ENCODE measurements around the gene CLASP1. TPM values are rescaled to one million over a fixed set of nuclear protein-coding genes. Genes with fewer than 3 reads are reported as not detected.

The CLASP1 gene
- total RNA-seq, 4 donors from 2014 or later, result 43.0 to 53.9 (median 51.3) TPM

DNA sequence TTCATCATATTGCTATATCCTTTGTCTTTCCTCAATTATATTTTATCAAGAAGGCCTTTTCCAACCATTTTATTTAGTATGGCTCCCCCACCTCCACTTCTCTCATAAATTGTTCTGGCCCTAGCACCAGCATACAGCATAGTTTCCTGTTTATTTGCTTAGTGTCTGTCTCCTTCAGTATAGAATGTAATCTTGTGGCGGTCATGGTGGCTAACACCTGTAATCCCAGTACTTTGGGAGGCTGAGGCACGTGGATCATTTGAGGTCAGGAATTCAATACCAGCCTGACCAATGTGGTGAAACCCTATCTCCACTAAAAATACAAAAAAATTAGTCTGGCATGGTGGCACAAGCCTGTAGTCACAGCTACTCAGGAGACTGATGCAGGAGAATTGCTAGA lies 39.6 kb upstream of the CLASP1 start:
- peaks cover under 1 to 1% of the 10 kb centered on the region in 2 donors for H3K9me3 ChIP-seq
- no peaks in the 10 kb centered on the region for H3K36me3 ChIP-seq
- WGBS, 2 donors (ENCODE audit: low coverage in 1 of 2), result 86 to 92% methylated on average over 2 of the region's 2 CpGs
- TF ChIP-seq, protein P1, sequence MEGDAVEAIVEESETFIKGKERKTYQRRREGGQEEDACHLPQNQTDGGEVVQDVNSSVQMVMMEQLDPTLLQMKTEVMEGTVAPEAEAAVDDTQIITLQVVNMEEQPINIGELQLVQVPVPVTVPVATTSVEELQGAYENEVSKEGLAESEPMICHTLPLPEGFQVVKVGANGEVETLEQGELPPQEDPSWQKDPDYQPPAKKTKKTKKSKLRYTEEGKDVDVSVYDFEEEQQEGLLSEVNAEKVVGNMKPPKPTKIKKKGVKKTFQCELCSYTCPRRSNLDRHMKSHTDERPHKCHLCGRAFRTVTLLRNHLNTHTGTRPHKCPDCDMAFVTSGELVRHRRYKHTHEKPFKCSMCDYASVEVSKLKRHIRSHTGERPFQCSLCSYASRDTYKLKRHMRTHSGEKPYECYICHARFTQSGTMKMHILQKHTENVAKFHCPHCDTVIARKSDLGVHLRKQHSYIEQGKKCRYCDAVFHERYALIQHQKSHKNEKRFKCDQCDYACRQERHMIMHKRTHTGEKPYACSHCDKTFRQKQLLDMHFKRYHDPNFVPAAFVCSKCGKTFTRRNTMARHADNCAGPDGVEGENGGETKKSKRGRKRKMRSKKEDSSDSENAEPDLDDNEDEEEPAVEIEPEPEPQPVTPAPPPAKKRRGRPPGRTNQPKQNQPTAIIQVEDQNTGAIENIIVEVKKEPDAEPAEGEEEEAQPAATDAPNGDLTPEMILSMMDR (IDR thresholded peaks at IDR 0.05), result no peak
- TF ChIP-seq EP300 (IDR thresholded peaks at IDR 0.05; ENCODE audit: low read depth) (no peak), POLR2A (IDR thresholded peaks at IDR 0.05) (no peak), POLR2AphosphoS5 (IDR thresholded peaks at IDR 0.05) (no peak)
- no peaks in the 10 kb centered on the region for H3K27me3 ChIP-seq
- H3K4me1 ChIP-seq, result no peaks in the 10 kb centered on the region
- in situ Hi-C loops (cut with MboI; ENCODE audit: low pct_ligation_motif_present in 1 of 4, low pct_unique_long_range_greater_than_20kb in 1 of 4, low sequenced_read_pairs in 3 of 4), result no loop called here
- no peak overlapping the region for H3K27ac ChIP-seq
- DNase-seq, result no peak
- intact Hi-C loops (cut with DNase I; ENCODE audit: low total_unique reads), result no loop called here
- H3K4me3 ChIP-seq, result no peak overlapping the region

DNA sequence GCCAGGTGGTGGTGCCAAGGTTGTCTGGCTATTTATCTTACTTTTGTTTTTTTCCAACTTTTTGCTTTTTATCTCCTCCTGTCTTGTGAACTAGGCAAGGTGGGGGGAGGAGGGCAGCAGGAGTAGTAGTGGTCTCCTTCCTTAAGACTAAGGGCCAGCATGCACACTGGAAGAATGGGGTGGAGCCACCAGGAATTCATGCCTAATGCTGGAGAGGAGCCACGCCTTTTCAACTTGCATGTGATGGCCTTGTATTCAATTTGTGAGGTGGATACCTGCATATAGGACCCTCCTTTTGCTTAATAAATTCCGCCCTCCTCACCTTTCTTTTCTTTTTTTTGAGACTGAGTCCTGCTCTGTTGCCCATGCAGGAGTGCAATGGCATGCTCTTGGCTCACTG lies 37.6 kb upstream of the CLASP1 start:
- WGBS, 2 donors (ENCODE audit: low coverage in 1 of 2), result 88% methylated on average over 2 of the region's 2 CpGs; no CpG with 5 or more reads in 1 of the 2 donors
- H3K36me3 ChIP-seq, result no peaks in the 10 kb centered on the region
- intact Hi-C loops (cut with DNase I; ENCODE audit: low total_unique reads), result no loop called here

DNA sequence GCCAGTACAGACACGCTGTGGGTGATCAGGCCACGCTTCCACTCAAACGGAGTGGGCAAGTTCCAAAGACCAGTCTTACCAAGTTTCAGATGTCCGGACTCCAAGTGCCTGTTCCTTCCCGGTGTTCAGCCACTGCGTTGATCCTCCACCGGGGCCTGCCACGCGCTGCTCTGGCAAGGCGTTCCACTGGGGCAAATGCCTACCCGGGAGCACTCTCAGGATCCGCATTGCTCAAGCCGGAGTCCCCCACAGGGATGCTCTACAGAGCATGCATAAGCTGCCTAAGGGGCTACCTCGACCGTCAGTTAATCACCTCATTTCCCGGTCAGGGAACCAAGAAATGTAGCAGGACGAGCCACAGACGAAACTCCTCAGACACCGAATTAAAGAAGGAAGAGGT lies 37.0 kb upstream of the CLASP1 start:
- no peak for DNase-seq
- Histone ChIP-seq H3K36me3 (no peaks in the 10 kb centered on the region), H3K4me1 (no peaks in the 10 kb centered on the region), H3K9me3 (peaks cover 18 to 24% of the 10 kb centered on the region in 2 donors), H3K27me3 (no peaks in the 10 kb centered on the region), H3K4me3 (no peak overlapping the region), H3K27ac (no peak overlapping the region)
- WGBS, 2 donors (ENCODE audit: low coverage in 1 of 2), result 82 to 91% methylated on average over 9 to 19 of the region's 19 CpGs
- intact Hi-C loops (cut with DNase I; ENCODE audit: low total_unique reads), result no loop called here
- in situ Hi-C loops (cut with MboI; ENCODE audit: low pct_ligation_motif_present in 1 of 4, low pct_unique_long_range_greater_than_20kb in 1 of 4, low sequenced_read_pairs in 3 of 4), result no loop called here
- TF ChIP-seq, protein P1 (IDR thresholded peaks at IDR 0.05), result no peak
- TF ChIP-seq POLR2AphosphoS5 (IDR thresholded peaks at IDR 0.05), result no peak
- no peak for TF ChIP-seq POLR2A (IDR thresholded peaks at IDR 0.05)
- no peak for TF ChIP-seq EP300 (IDR thresholded peaks at IDR 0.05; ENCODE audit: low read depth)

More for the DNA sequence above, 37.6 kb upstream of the CLASP1 start:
- H3K27me3 ChIP-seq, result no peaks in the 10 kb centered on the region
- H3K9me3 ChIP-seq, result peaks cover 18 to 19% of the 10 kb centered on the region in 2 donors
- TF ChIP-seq POLR2A (IDR thresholded peaks at IDR 0.05), result no peak
- no peak for TF ChIP-seq POLR2AphosphoS5 (IDR thresholded peaks at IDR 0.05)
- TF ChIP-seq, protein P1 (IDR thresholded peaks at IDR 0.05), result no peak
- TF ChIP-seq EP300 (IDR thresholded peaks at IDR 0.05; ENCODE audit: low read depth), result no peak
- in situ Hi-C loops (cut with MboI; ENCODE audit: low pct_ligation_motif_present in 1 of 4, low pct_unique_long_range_greater_than_20kb in 1 of 4, low sequenced_read_pairs in 3 of 4), result no loop called here
- no peak overlapping the region for H3K4me3 ChIP-seq
- no peak for DNase-seq
- H3K27ac ChIP-seq, result no peak overlapping the region
- H3K4me1 ChIP-seq, result no peaks in the 10 kb centered on the region

DNA sequence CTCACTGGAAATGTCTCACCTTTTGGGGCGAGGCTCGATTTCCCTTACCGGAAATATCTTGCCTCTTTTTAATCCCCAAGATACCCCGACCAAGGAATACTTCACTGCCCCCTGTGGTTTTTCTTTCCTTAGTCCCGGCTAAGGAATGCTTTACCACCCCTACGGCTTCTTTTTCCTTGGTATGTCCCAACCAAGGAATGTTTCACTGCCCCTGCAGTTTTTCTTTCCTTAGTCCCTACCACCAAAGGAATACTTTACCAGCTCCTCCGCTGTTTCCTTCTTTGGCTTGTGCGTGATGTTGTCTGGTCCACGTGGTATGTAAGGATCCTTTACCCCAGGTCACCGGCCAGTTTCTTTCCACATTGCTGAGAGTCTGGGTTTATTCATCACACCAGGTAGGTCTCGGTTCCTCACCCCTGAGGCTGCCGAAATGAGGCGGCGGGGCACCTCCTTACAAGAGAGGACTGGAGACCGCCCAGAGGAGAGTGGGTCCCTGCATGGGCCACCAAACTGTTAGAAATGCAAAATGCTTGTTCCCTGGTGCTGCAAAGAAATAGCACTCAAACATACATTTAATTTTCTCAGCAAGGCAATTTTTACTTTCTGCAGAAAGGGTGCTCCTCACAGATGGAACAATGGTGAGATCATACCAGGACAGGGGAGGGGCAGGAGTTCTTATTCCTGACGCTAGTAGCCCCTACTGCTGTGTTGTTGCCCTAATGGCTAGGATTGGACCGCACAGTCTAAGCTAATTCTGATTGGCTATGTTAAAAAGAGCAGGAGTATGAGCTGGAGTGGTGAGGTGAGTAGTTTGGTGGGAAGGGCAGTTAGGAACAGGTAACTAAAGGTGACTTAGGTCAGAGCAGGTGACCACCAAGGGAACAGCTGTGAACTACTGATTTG lies 33.4 kb upstream of the CLASP1 start:
- WGBS, 2 donors (ENCODE audit: low coverage in 1 of 2), result 94 to 95% methylated on average over 16 to 17 of the region's 17 CpGs
- TF ChIP-seq, protein P1 (IDR thresholded peaks at IDR 0.05), result no peak
- TF ChIP-seq POLR2A (IDR thresholded peaks at IDR 0.05) (no peak), EP300 (IDR thresholded peaks at IDR 0.05; ENCODE audit: low read depth) (no peak), POLR2AphosphoS5 (IDR thresholded peaks at IDR 0.05) (no peak)
- H3K4me1 ChIP-seq, result no peaks in the 10 kb centered on the region
- no peaks in the 10 kb centered on the region for H3K36me3 ChIP-seq
- H3K9me3 ChIP-seq, result peaks cover 18 to 24% of the 10 kb centered on the region in 2 donors
- H3K4me3 ChIP-seq, result no peak overlapping the region
- H3K27ac ChIP-seq, result no peak overlapping the region
- in situ Hi-C loops (cut with MboI; ENCODE audit: low pct_ligation_motif_present in 1 of 4, low pct_unique_long_range_greater_than_20kb in 1 of 4, low sequenced_read_pairs in 3 of 4), result no loop called here
- DNase-seq, result no peak
- intact Hi-C loops (cut with DNase I; ENCODE audit: low total_unique reads), result no loop called here
- H3K27me3 ChIP-seq, result no peaks in the 10 kb centered on the region
